Lower leg skin (tissue), 3 donors: ENCODE measurements around the gene PSMA5.

ENCODE experiments used
- CTCF ChIP-seq, 3 donors: fragments of 450-650 bp; IDR thresholded peaks; one replicate each; pipeline ENCODE4 v1.5.1; 2016; ENCODE audit warnings: antibody characterized with exemption in 3 of 3, mild to moderate bottlenecking in 3 of 3, moderate library complexity in 2 of 3
- POLR2A ChIP-seq, 2 donors: fragments of 450-650 bp; IDR thresholded peaks; one replicate each; pipeline ENCODE4 v1.6.1; 2016 to 2017; ENCODE audit warnings: antibody characterized with exemption in 2 of 2, mild to moderate bottlenecking in 1 of 2, moderate library complexity in 1 of 2

GRCh38 chr1:109357616-109358015, 68.6 kb downstream of the PSMA5 start:
- TF ChIP-seq CTCF (IDR thresholded peaks at IDR 0.05) (no peak), POLR2A (IDR thresholded peaks at IDR 0.05) (no peak)
